Measurements from ENCODE around the gene ADK.
"Not testable (repeated sequence)": the region's sequence is repeated elsewhere in the genome, so short reads cannot be mapped to it uniquely, and the experiment has no call there.

The ADK gene

GRCh38 chr10:74518061-74518460 lies 367.0 kb downstream of the ADK start:
- TF ChIP-seq CTCF (IDR thresholded peaks at IDR 0.05; ENCODE audit: insufficient read depth, missing control alignments) = no peak
- FAIRE-seq (no peak), DNase-seq (ENCODE audit: insufficient read length, low spot score) (no peak)

GRCh38 chr10:74521526-74521925 lies 370.5 kb downstream of the ADK start:
- DNase-seq (ENCODE audit: insufficient read length, low spot score) (no peak), FAIRE-seq (no peak)
- no peak for TF ChIP-seq CTCF (IDR thresholded peaks at IDR 0.05; ENCODE audit: insufficient read depth, missing control alignments)

- no peak for TF ChIP-seq CTCF (IDR thresholded peaks at IDR 0.05; ENCODE audit: insufficient read depth, missing control alignments)
- FAIRE-seq = no peak
- no peak for DNase-seq (ENCODE audit: insufficient read length, low spot score)
Measured at GRCh38 chr10:74523199-74523598, 372.2 kb downstream of the ADK start.

DNA sequence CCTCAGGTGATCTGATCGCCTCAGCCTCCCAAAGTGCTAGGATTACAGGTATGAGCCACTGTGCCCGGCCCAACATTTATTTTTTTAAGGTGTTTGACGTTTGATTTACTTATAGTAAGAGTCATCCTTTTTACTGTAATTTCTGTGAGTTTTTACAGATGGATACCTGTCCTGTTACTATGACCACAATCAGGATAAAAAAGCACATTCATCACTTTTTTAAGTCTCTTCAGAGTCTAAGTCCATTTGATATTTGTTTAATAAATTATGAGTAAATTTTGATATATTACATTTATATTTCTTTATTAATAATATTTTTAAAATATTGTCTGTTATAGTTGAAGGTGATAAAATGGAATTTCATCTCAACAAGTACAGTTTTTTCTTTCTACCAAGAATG lies 374.9 kb downstream of the ADK start:
- TF ChIP-seq CTCF (IDR thresholded peaks at IDR 0.05; ENCODE audit: insufficient read depth, missing control alignments) = no peak
- DNase-seq (ENCODE audit: insufficient read length, low spot score) (no peak), FAIRE-seq (no peak)

DNA sequence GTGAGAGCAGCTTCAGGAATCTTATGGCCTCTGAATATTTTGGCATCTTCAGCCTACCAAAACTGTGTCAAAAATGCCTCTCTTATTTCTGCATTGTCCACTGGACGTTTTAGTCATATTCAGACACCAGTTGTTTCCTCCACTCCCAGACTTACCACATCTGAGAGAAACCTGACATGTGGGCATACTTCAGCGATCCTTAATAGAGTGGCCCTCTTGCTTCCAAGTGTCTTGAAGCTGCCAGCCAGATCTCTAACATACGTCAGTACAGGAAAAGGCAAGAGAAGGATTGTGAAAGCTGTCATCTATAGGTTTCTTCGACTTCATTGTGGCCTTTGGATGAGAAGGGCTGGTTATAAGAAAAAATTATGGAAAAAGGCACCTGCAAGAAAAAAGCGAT lies 376.6 kb downstream of the ADK start:
- FAIRE-seq; DNase-seq (ENCODE audit: insufficient read length, low spot score): not testable (repeated sequence)

- TF ChIP-seq CTCF (IDR thresholded peaks at IDR 0.05; ENCODE audit: insufficient read depth, missing control alignments) = no peak
- FAIRE-seq = no peak
- DNase-seq (ENCODE audit: insufficient read length, low spot score) = no peak
Measured at GRCh38 chr10:74529205-74529604, 378.2 kb downstream of the ADK start.

GRCh38 chr10:74530981-74531380 lies 380.0 kb downstream of the ADK start:
- FAIRE-seq = no peak
- TF ChIP-seq CTCF (IDR thresholded peaks at IDR 0.05; ENCODE audit: insufficient read depth, missing control alignments) = no peak
- no peak for DNase-seq (ENCODE audit: insufficient read length, low spot score)

- FAIRE-seq (no peak), DNase-seq (ENCODE audit: insufficient read length, low spot score) (no peak)
- TF ChIP-seq CTCF (IDR thresholded peaks at IDR 0.05; ENCODE audit: insufficient read depth, missing control alignments) = no peak
Measured at GRCh38 chr10:74539317-74539716, 388.3 kb downstream of the ADK start.
